Subcutaneous preadipocyte (primary cell): ENCODE results near the gene PTGES. TPM values are rescaled to one million over a fixed set of nuclear protein-coding genes. Genes with fewer than 3 reads are reported as not detected.

Experiments
- total RNA-seq: library from RNA; depleted of rRNA; stranded (reverse); fragments of >200 nt; gene quantifications from 2 replicates; pipeline ENCODE4 v1.2.3, GENCODE V29; 2012

PTGES gene
- 56.2 and 76.0 TPM in 2 replicates for total RNA-seq

GRCh38 chr9:129752900-129753729 is at the start of gene PTGES:
Gene PTGES (minus strand): TSS chr9:129753042. CDS start chr9:129753012, 30 bp downstream.

Other genes starting within 250 kb of the PTGES start
- not detected in 2 replicates for gene C9orf50, start 131.9 kb downstream of the PTGES start, total RNA-seq
- 24.3 and 30.7 TPM in 2 replicates for gene NTMT1, start 126.9 kb downstream of the PTGES start, total RNA-seq
- 16.9 and 18.6 TPM in 2 replicates for gene ASB6, start 110.9 kb downstream of the PTGES start, total RNA-seq
- gene PRRX2, start 87.4 kb downstream of the PTGES start, total RNA-seq, result 5.1 and 21.3 TPM in 2 replicates
- gene TOR1B, start 50.1 kb upstream of the PTGES start, total RNA-seq, result 15.8 and 24.2 TPM in 2 replicates
- gene TOR1A, start 71.1 kb upstream of the PTGES start, total RNA-seq, result 29.9 and 31.6 TPM in 2 replicates
- 22.8 and 26.0 TPM in 2 replicates for gene C9orf78, start 82.2 kb upstream of the PTGES start, total RNA-seq
- 7.0 TPM in 2 replicates for gene USP20, start 82.4 kb upstream of the PTGES start, total RNA-seq